ENCODE results near the gene TMEM117. TPM values are rescaled to one million over a fixed set of nuclear protein-coding genes. Genes with fewer than 3 reads are reported as not detected.

TMEM117 gene
- total RNA-seq, 1 experiment from 2014 or later: 5.9 TPM

DNA sequence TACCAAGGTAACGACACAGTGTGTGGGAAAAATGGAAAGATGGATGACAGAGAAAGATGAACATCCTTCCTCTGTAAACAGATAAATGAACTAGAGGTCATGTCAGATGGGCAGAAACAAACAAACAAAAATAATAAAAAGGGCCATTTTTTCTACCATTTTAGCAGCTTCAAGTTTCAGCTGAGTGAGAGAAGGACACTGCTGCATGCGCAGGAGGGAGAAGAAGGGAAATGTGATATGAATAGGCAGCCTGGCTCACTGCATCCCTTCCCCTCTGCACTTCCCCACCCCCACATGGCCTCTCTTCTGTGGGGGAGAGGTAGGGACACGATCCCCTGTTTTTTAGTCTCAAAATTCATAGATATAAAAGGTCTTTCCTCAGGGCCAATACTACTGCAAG lies 548.3 kb downstream of the TMEM117 start:
- no peak for DNase-seq (ENCODE audit: low spot score)
- intact Hi-C loops (cut with micrococcal nuclease; ENCODE audit: unreplicated experiment): no loop called here
- H3K27me3 ChIP-seq (replicated peaks; ENCODE audit: insufficient read depth, low read depth, low read length, poor library complexity): no peaks in the 10 kb centered on the region
- H3K4me1 ChIP-seq (ENCODE audit: insufficient read depth, low read length, poor library complexity, severe bottlenecking): peaks cover 18% of the 10 kb centered on the region
- H3K36me3 ChIP-seq (ENCODE audit: insufficient read depth, low read length, poor library complexity, severe bottlenecking): no peaks in the 10 kb centered on the region
- CTCF ChIA-PET: no interaction called here
- H3K4me3 ChIP-seq (ENCODE audit: low read depth, low read length, poor library complexity, severe bottlenecking): no peak overlapping the region
- no TSS peak for BruUV-seq (replicated peaks)
- no peak for TF ChIP-seq EZH2 (IDR thresholded peaks at IDR 0.05; ENCODE audit: borderline replicate concordance, low read depth, low read length, poor library complexity, severe bottlenecking)
- no peak for TF ChIP-seq CTCF (conservative IDR thresholded peaks at IDR 0.05; ENCODE audit: low read depth, low read length)
- H3K9me3 ChIP-seq (ENCODE audit: low read depth, low read length, poor library complexity, severe bottlenecking): no peaks in the 10 kb centered on the region
- POLR2A ChIA-PET (ENCODE audit: low non-redundant PET): no interaction called here
- H3K27ac ChIP-seq (ENCODE audit: low read depth, low read length, poor library complexity, severe bottlenecking): no peak overlapping the region

GRCh38 chr12:44385964-44386363 lies 550.1 kb downstream of the TMEM117 start:
- peaks cover 31% of the 10 kb centered on the region for H3K4me1 ChIP-seq (ENCODE audit: insufficient read depth, low read length, poor library complexity, severe bottlenecking)
- no TSS peak for BruUV-seq (replicated peaks)
- intact Hi-C loops (cut with micrococcal nuclease; ENCODE audit: unreplicated experiment): no loop called here
- H3K27ac ChIP-seq (ENCODE audit: low read depth, low read length, poor library complexity, severe bottlenecking): no peak overlapping the region
- no peak overlapping the region for H3K4me3 ChIP-seq (ENCODE audit: low read depth, low read length, poor library complexity, severe bottlenecking)
- ChIA-PET POLR2A (ENCODE audit: low non-redundant PET) (no interaction called here), CTCF (no interaction called here)
- no peaks in the 10 kb centered on the region for H3K36me3 ChIP-seq (ENCODE audit: insufficient read depth, low read length, poor library complexity, severe bottlenecking)
- H3K27me3 ChIP-seq (replicated peaks; ENCODE audit: insufficient read depth, low read depth, low read length, poor library complexity): no peaks in the 10 kb centered on the region
- no peak for DNase-seq (ENCODE audit: low spot score)
- TF ChIP-seq EZH2 (IDR thresholded peaks at IDR 0.05; ENCODE audit: borderline replicate concordance, low read depth, low read length, poor library complexity, severe bottlenecking): no peak
- no peak for TF ChIP-seq CTCF (conservative IDR thresholded peaks at IDR 0.05; ENCODE audit: low read depth, low read length)
- no peaks in the 10 kb centered on the region for H3K9me3 ChIP-seq (ENCODE audit: low read depth, low read length, poor library complexity, severe bottlenecking)

GRCh38 chr12:44387581-44387980 lies 551.7 kb downstream of the TMEM117 start:
- TF ChIP-seq CTCF (conservative IDR thresholded peaks at IDR 0.05; ENCODE audit: low read depth, low read length) (no peak), EZH2 (IDR thresholded peaks at IDR 0.05; ENCODE audit: borderline replicate concordance, low read depth, low read length, poor library complexity, severe bottlenecking) (no peak)
- intact Hi-C loops (cut with micrococcal nuclease; ENCODE audit: unreplicated experiment): no loop called here
- CTCF ChIA-PET: no interaction called here
- POLR2A ChIA-PET (ENCODE audit: low non-redundant PET): no interaction called here
- Histone ChIP-seq H3K36me3 (ENCODE audit: insufficient read depth, low read length, poor library complexity, severe bottlenecking) (no peaks in the 10 kb centered on the region), H3K4me1 (ENCODE audit: insufficient read depth, low read length, poor library complexity, severe bottlenecking) (peaks cover 31% of the 10 kb centered on the region), H3K27me3 (replicated peaks; ENCODE audit: insufficient read depth, low read depth, low read length, poor library complexity) (no peaks in the 10 kb centered on the region), H3K4me3 (ENCODE audit: low read depth, low read length, poor library complexity, severe bottlenecking) (no peak overlapping the region), H3K27ac (ENCODE audit: low read depth, low read length, poor library complexity, severe bottlenecking) (no peak overlapping the region), H3K9me3 (ENCODE audit: low read depth, low read length, poor library complexity, severe bottlenecking) (no peaks in the 10 kb centered on the region)
- BruUV-seq (replicated peaks): no TSS peak
- peak; percentile 26 for DNase-seq (ENCODE audit: low spot score)

Data from A673 (cell line).